ENCODE results near the gene FGF8. TPM values are rescaled to one million over a fixed set of nuclear protein-coding genes. Genes with fewer than 3 reads are reported as not detected.

The FGF8 gene
- total and polyA plus RNA-seq, 10 of the 15 experiments (the other 5 are each of a cell fraction or from before 2014, with no cell fraction given), result 0.08 to 0.43 (median 0.17) TPM; not detected in 7

DNA sequence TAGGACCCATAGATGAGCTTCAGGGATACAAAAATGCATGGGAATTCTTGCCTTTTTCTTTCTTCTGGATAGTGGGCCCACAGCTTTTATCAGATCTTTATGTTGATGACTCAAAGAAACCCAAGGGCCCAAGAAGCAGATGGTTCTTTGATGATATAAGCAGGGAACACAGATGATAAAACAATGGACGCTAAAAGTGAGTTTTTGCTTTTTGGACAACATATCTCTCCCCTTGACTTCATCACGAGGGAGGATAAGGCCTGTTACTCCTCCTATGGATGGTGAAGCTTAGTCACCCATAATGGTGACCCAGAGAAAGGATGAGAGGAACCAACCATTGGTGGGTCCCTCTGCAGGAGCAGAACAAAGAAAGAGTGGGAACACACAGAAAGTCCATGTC is 48.8 kb upstream of the FGF8 start:
- ChIA-PET CTCF (interaction anchor here (1.4 kb wide), 1 partner anchor 186 kb away, joined by 3 read pairs; no protein-coding TSS in a partner anchor), RAD21 (ENCODE audit: unreplicated experiment) (interaction anchor here (0.6 kb wide), 1 partner anchor 66 kb away, joined by 4 read pairs; no protein-coding TSS in a partner anchor), POLR2A (interaction anchor here (0.6 to 0.7 kb wide), 2 partner anchors 15 to 150 kb away, joined by 4 read pairs; no protein-coding TSS in a partner anchor), SMC1A (ENCODE audit: uncharacterized antibody, unreplicated experiment) (no interaction called here)
- intact Hi-C loops (cut with micrococcal nuclease; ENCODE audit: unreplicated experiment), result no loop called here
- Histone ChIP-seq H2AFZ (ENCODE audit: control insufficient read depth, low read depth, low read length) (no peak overlapping the region), H3K4me3 (no peak overlapping the region), H3K79me2 (ENCODE audit: control insufficient read depth, insufficient read depth, low read length) (peaks cover 2% of the 10 kb centered on the region), H3K4me2 (ENCODE audit: control insufficient read depth, insufficient read depth) (no peak overlapping the region), H3K4me1 (ENCODE audit: control insufficient read depth, insufficient read depth, low read length) (peaks cover 1% of the 10 kb centered on the region), H3K36me3 (ENCODE audit: control insufficient read depth in 2 of 2, insufficient read depth in 2 of 2, low read length in 1 of 2) (peaks cover 0 to 4% of the 10 kb centered on the region in 2 experiments; a peak in 1 of 4 replicates), H4K20me1 (ENCODE audit: control insufficient read depth, insufficient read depth) (no peaks in the 10 kb centered on the region), H3K27me3 (replicated peaks in 1 of 2; ENCODE audit: control insufficient read depth in 2 of 2, insufficient read depth in 2 of 2, low read length in 1 of 2) (no peaks in the 10 kb centered on the region), H3K27ac (ENCODE audit: control insufficient read depth, insufficient read depth) (no peak overlapping the region), H3K9me3 (replicated peaks; ENCODE audit: control insufficient read depth, insufficient read depth, low read length) (no peaks in the 10 kb centered on the region), H3K9ac (ENCODE audit: control insufficient read depth, insufficient read depth, low read length) (no peak overlapping the region)
- FAIRE-seq (no peak), ATAC-seq (no peak), DNase-seq (ENCODE audit: low read depth, low spot score) (no peak)
- WGBS (ENCODE audit: insufficient coverage, insufficient replicate concordance, low lambda C conversion rate, missing lambda C conversion rate), result 48% methylated on average over 2 of the region's 2 CpGs
- in situ Hi-C loops (cut with MboI), result no loop called here
- no TSS peak for BruUV-seq (replicated peaks)
- TF ChIP-seq, protein P1, sequence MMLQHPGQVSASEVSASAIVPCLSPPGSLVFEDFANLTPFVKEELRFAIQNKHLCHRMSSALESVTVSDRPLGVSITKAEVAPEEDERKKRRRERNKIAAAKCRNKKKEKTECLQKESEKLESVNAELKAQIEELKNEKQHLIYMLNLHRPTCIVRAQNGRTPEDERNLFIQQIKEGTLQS (IDR thresholded peaks at IDR 0.05; ENCODE audit: borderline replicate concordance, extremely low read depth, low read depth, low read length), result no peak
- TF ChIP-seq LARP7 (IDR thresholded peaks at IDR 0.05) (no peak), HDAC6 (IDR thresholded peaks at IDR 0.05; ENCODE audit: unreplicated experiment) (no peak), SREBF2 (IDR thresholded peaks at IDR 0.05; ENCODE audit: low read length) (no peak), SRF (IDR thresholded peaks at IDR 0.05; ENCODE audit: low read depth in 2 of 2, low read length in 2 of 2) (no peak), KLF5 (IDR thresholded peaks at IDR 0.05; ENCODE audit: partially characterized antibody) (no peak), TCF7 (IDR thresholded peaks at IDR 0.05; ENCODE audit: borderline replicate concordance) (no peak), BHLHE40 (IDR thresholded peaks at IDR 0.05; ENCODE audit: borderline replicate concordance in 1 of 2, low read depth in 2 of 2, low read length in 1 of 2) (no peak), NFXL1 (IDR thresholded peaks at IDR 0.05; ENCODE audit: borderline replicate concordance) (no peak), NBN (IDR thresholded peaks at IDR 0.05) (no peak), JUND (IDR thresholded peaks at IDR 0.05; ENCODE audit: low read depth, low read length) (no peak), MYC (IDR thresholded peaks at IDR 0.05; ENCODE audit: insufficient read depth, insufficient read length, insufficient replicate concordance, low read length, severe bottlenecking) (no peak)
- TF ChIP-seq, protein P2, sequence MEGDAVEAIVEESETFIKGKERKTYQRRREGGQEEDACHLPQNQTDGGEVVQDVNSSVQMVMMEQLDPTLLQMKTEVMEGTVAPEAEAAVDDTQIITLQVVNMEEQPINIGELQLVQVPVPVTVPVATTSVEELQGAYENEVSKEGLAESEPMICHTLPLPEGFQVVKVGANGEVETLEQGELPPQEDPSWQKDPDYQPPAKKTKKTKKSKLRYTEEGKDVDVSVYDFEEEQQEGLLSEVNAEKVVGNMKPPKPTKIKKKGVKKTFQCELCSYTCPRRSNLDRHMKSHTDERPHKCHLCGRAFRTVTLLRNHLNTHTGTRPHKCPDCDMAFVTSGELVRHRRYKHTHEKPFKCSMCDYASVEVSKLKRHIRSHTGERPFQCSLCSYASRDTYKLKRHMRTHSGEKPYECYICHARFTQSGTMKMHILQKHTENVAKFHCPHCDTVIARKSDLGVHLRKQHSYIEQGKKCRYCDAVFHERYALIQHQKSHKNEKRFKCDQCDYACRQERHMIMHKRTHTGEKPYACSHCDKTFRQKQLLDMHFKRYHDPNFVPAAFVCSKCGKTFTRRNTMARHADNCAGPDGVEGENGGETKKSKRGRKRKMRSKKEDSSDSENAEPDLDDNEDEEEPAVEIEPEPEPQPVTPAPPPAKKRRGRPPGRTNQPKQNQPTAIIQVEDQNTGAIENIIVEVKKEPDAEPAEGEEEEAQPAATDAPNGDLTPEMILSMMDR (IDR thresholded peaks at IDR 0.05 in 2 of 3, conservative IDR thresholded peaks at IDR 0.05 in 1 of 3; ENCODE audit: control insufficient read depth in 2 of 3, extremely low read depth in 1 of 3, insufficient read depth in 1 of 3, low read depth in 3 of 3, low read length in 3 of 3), result no peak
- TF ChIP-seq, protein P3, sequence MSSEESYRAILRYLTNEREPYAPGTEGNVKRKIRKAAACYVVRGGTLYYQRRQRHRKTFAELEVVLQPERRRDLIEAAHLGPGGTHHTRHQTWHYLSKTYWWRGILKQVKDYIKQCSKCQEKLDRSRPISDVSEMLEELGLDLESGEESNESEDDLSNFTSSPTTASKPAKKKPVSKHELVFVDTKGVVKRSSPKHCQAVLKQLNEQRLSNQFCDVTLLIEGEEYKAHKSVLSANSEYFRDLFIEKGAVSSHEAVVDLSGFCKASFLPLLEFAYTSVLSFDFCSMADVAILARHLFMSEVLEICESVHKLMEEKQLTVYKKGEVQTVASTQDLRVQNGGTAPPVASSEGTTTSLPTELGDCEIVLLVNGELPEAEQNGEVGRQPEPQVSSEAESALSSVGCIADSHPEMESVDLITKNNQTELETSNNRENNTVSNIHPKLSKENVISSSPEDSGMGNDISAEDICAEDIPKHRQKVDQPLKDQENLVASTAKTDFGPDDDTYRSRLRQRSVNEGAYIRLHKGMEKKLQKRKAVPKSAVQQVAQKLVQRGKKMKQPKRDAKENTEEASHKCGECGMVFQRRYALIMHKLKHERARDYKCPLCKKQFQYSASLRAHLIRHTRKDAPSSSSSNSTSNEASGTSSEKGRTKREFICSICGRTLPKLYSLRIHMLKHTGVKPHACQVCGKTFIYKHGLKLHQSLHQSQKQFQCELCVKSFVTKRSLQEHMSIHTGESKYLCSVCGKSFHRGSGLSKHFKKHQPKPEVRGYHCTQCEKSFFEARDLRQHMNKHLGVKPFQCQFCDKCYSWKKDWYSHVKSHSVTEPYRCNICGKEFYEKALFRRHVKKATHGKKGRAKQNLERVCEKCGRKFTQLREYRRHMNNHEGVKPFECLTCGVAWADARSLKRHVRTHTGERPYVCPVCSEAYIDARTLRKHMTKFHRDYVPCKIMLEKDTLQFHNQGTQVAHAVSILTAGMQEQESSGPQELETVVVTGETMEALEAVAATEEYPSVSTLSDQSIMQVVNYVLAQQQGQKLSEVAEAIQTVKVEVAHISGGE (CRISPR knock-in tag; IDR thresholded peaks at IDR 0.05), result no peak
- TF ChIP-seq, protein P4, sequence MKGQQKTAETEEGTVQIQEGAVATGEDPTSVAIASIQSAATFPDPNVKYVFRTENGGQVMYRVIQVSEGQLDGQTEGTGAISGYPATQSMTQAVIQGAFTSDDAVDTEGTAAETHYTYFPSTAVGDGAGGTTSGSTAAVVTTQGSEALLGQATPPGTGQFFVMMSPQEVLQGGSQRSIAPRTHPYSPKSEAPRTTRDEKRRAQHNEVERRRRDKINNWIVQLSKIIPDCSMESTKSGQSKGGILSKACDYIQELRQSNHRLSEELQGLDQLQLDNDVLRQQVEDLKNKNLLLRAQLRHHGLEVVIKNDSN (IDR thresholded peaks at IDR 0.05; ENCODE audit: borderline replicate concordance, extremely low read length, insufficient read depth, low read depth, low read length), result no peak
